ENCODE results near the gene TUBB3. TPM values are rescaled to one million over a fixed set of nuclear protein-coding genes. Genes with fewer than 3 reads are reported as not detected.

The TUBB3 gene
- total RNA-seq, 3 donors from 2014 or later = 1.6 to 2.9 (median 1.8) TPM

- H3K9me3 ChIP-seq = no peaks in the 10 kb centered on the region
- TF ChIP-seq POLR2AphosphoS5 (IDR thresholded peaks at IDR 0.05) (no peak), POLR2A (IDR thresholded peaks at IDR 0.05) (no peak), CTCF (IDR thresholded peaks at IDR 0.05) (no peak)
- no peak for DNase-seq (ENCODE audit: low spot score in 2 of 2)
- H3K36me3 ChIP-seq = no peaks in the 10 kb centered on the region
- no peaks in the 10 kb centered on the region for H3K27me3 ChIP-seq
- H3K4me1 ChIP-seq = no peaks in the 10 kb centered on the region
- no peak overlapping the region for H3K27ac ChIP-seq
- intact Hi-C loops (cut with DNase I; ENCODE audit: low total_unique reads) = no loop called here
- no peak overlapping the region for H3K4me3 ChIP-seq
These were observed 15.9 kb upstream of the TUBB3 start for GRCh38 chr16:89907055-89907814.

GRCh38 chr16:89908236-89908635, 14.9 kb upstream of the TUBB3 start:
- no peak overlapping the region for H3K27ac ChIP-seq
- no peaks in the 10 kb centered on the region for H3K4me1 ChIP-seq
- no peak overlapping the region for H3K4me3 ChIP-seq
- no peaks in the 10 kb centered on the region for H3K9me3 ChIP-seq
- intact Hi-C loops (cut with DNase I; ENCODE audit: low total_unique reads) = no loop called here
- no peak for DNase-seq (ENCODE audit: low spot score in 2 of 2)
- TF ChIP-seq POLR2A (IDR thresholded peaks at IDR 0.05) = no peak
- TF ChIP-seq POLR2AphosphoS5 (IDR thresholded peaks at IDR 0.05) = no peak
- no peak for TF ChIP-seq CTCF (IDR thresholded peaks at IDR 0.05)
- no peaks in the 10 kb centered on the region for H3K36me3 ChIP-seq
- H3K27me3 ChIP-seq = no peaks in the 10 kb centered on the region

GRCh38 chr16:89909777-89910716, 13.1 kb upstream of the TUBB3 start:
- H3K27ac ChIP-seq = peak overlapping the region; percentile 10 to 25
- TF ChIP-seq POLR2A (IDR thresholded peaks at IDR 0.05) = no peak
- TF ChIP-seq CTCF (IDR thresholded peaks at IDR 0.05) = peak; percentile 71 to 76 (median 75)
- TF ChIP-seq POLR2AphosphoS5 (IDR thresholded peaks at IDR 0.05) = no peak
- DNase-seq (ENCODE audit: low spot score in 2 of 2) = peak; percentile 53 to 69
- no peaks in the 10 kb centered on the region for H3K9me3 ChIP-seq
- H3K4me1 ChIP-seq = no peaks in the 10 kb centered on the region
- no peaks in the 10 kb centered on the region for H3K36me3 ChIP-seq
- intact Hi-C loops (cut with DNase I; ENCODE audit: low total_unique reads) = no loop called here
- H3K4me3 ChIP-seq = no peak overlapping the region
- no peaks in the 10 kb centered on the region for H3K27me3 ChIP-seq

GRCh38 chr16:89910717-89911354, 12.3 kb upstream of the TUBB3 start:
- H3K9me3 ChIP-seq = no peaks in the 10 kb centered on the region
- H3K4me1 ChIP-seq = no peaks in the 10 kb centered on the region
- H3K36me3 ChIP-seq = no peaks in the 10 kb centered on the region
- TF ChIP-seq CTCF (IDR thresholded peaks at IDR 0.05) (no peak), POLR2A (IDR thresholded peaks at IDR 0.05) (no peak), POLR2AphosphoS5 (IDR thresholded peaks at IDR 0.05) (no peak)
- no peak overlapping the region for H3K4me3 ChIP-seq
- H3K27ac ChIP-seq = peak overlapping the region in 1 of 2 donors; percentile 25
- intact Hi-C loops (cut with DNase I; ENCODE audit: low total_unique reads) = no loop called here
- no peak for DNase-seq (ENCODE audit: low spot score in 2 of 2)
- no peaks in the 10 kb centered on the region for H3K27me3 ChIP-seq

Data from breast epithelium (tissue), 4 donors.